ENCODE data around the gene FFAR3.

DNA sequence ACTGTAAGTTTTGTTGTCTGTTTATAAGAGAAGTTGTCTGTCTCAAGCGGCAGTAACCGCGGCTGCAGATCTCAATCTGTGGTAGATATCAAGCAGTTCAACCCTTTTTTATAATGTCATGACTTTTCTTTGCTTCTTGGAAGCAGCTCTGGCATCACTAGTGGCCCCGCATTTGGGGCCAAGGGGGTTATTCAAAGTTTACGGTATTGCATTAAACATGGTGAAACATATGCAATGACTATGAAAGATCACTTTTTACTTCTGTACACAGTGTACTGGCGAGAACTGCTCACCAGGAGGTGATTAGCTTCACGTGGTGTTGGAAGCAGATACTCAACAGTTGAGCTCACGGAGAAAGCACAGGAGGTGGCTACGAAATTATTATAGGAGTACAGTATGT is 4.6 kb upstream of the FFAR3 start:
- TF ChIP-seq TAF1 (IDR thresholded peaks at IDR 0.05; ENCODE audit: low read depth, low read length) (no peak), POLR2A (IDR thresholded peaks at IDR 0.05; ENCODE audit: low read depth, low read length) (no peak), POLR2AphosphoS5 (IDR thresholded peaks at IDR 0.05; ENCODE audit: low read depth, low read length) (no peak)
